ENCODE data around the gene CRYBA2. TPM values are rescaled to one million over a fixed set of nuclear protein-coding genes. Genes with fewer than 3 reads are reported as not detected.

The CRYBA2 gene
- total and polyA plus RNA-seq, 7 donors: 1.4 to 10.8 (median 5.5) TPM; not detected in 4

GRCh38 chr2:219032051-219032745, 39.0 kb upstream of the CRYBA2 start:
- H3K36me3 ChIP-seq: no peaks in the 10 kb centered on the region
- H3K9me3 ChIP-seq: no peaks in the 10 kb centered on the region
- 87 to 90% methylated on average over 23 of the region's 23 CpGs for WGBS, 2 donors
- no peaks in the 10 kb centered on the region for H3K4me1 ChIP-seq
- H3K4me3 ChIP-seq: no peak overlapping the region
- H3K27ac ChIP-seq: no peak overlapping the region
- intact Hi-C loops (cut with DNase I): no loop called here
- H3K27me3 ChIP-seq: peaks cover 4 to 38% (median 25%) of the 10 kb centered on the region in 3 donors
- no peak for DNase-seq
- TF ChIP-seq EP300 (IDR thresholded peaks at IDR 0.05) (no peak), CTCF (IDR thresholded peaks at IDR 0.05) (no peak)

DNA sequence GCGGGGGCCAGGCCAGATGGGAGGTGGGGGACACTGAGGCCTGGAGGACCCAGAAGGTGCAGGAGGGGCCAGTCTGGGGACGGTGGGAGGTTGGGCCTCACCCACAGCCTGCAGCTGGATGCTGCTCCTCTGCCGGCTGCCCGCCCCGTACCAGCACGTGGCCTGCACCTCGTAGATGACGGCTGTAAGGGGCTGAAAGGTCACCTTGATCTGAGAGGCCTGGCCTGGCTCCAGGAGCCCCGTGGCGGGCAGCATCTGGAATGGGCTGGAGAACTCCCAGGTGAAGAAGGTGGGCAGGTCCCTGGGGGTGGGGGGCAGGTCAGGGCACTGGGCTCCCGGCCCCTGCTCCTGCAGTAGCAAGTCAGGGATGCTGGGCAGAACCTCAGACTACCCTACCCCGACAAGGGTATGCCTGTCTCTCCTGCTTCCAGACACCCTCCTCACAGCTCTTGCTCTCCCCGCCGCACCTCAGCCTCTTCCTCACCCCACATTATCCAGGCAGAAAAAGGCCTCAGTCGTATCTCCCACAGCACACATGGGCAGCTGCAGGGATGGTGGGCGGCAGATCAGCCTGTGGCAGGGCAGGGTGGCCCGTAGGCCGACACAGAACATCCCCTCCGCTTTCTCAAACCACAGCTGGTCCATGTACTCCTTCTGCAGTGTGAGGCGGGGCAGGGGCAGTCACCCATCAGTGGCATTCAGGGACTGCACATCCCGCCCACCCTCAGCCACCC, 38.0 kb upstream of the CRYBA2 start:
- Histone ChIP-seq H3K9me3 (no peaks in the 10 kb centered on the region), H3K4me3 (no peak overlapping the region), H3K36me3 (no peaks in the 10 kb centered on the region), H3K27me3 (peaks cover 4 to 35% (median 25%) of the 10 kb centered on the region in 3 donors), H3K4me1 (no peaks in the 10 kb centered on the region), H3K27ac (no peak overlapping the region)
- WGBS, 2 donors: 84 to 85% methylated on average over 21 of the region's 21 CpGs
- DNase-seq: no peak
- intact Hi-C loops (cut with DNase I): no loop called here
- TF ChIP-seq CTCF (IDR thresholded peaks at IDR 0.05) (no peak), EP300 (IDR thresholded peaks at IDR 0.05) (no peak), POLR2AphosphoS5 (IDR thresholded peaks at IDR 0.05) (no peak), POLR2A (IDR thresholded peaks at IDR 0.05) (no peak)

DNA sequence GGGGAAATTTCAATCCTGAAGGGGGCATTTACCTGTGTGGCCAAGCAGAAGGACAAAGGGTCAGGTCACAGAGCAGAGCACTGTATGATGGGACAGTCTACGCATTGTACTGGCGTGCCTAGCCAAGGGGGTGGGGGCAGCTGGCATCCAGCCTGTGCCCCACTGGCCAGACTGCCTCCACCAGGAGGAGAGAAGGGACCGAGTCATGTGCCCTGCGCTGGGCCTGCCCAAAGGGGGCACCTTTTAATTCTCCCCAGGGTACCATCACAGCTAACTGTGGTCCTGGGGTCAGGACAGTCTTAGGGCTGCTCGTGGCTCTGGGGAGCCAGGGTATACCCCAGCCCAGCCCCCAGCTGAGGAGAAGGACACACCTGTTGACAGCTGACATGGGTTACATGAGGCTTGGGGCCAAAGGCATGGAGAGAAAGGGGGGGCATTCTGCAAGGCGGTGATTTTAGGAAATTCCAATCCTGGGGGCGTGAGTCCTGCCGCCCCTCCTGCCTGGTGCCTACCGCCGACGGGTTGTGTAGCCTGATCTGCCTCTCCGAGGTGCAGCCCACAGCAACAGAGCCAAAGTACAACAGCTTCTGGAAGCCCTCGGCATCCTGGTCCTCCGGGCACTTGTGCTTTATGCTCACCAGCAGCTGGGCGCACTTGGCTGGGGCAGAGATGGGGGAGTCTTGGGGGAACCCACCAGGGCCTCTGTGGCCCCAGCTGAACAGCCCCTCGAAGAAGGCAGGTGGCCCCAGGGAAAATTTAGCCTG, 37.1 kb upstream of the CRYBA2 start:
- intact Hi-C loops (cut with DNase I): no loop called here
- 81% methylated on average over 16 of the region's 16 CpGs for WGBS, 2 donors
- Histone ChIP-seq H3K27me3 (peaks cover 4 to 35% (median 25%) of the 10 kb centered on the region in 3 donors), H3K9me3 (no peaks in the 10 kb centered on the region), H3K4me3 (no peak overlapping the region), H3K27ac (no peak overlapping the region), H3K4me1 (no peaks in the 10 kb centered on the region), H3K36me3 (no peaks in the 10 kb centered on the region)
- no peak for DNase-seq
- TF ChIP-seq POLR2A (IDR thresholded peaks at IDR 0.05): no peak

DNA sequence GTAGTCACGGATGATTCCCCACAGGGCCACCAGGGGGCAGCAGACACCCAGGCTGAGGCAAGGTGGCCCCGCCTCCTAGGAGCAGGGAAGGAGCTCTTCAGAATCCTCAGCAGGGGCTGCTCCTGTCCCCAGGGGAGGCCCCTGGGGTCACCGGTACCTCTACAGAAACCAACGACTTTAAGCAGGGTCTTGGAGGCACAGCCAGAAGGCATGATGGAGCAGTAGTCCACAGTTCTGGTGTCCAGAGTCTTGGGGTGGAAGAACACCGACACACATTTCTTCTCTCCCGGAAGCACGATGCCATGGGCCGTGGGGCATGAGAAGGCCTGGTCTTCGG, 36.6 kb upstream of the CRYBA2 start:
- Histone ChIP-seq H3K4me3 (no peak overlapping the region), H3K27me3 (peaks cover 4 to 35% (median 25%) of the 10 kb centered on the region in 3 donors), H3K9me3 (no peaks in the 10 kb centered on the region), H3K27ac (no peak overlapping the region), H3K36me3 (no peaks in the 10 kb centered on the region), H3K4me1 (no peaks in the 10 kb centered on the region)
- intact Hi-C loops (cut with DNase I): loop anchor here (1.0 kb wide), 1 partner anchor 126 kb away; no protein-coding TSS in a partner anchor
- peak; percentile 85 for DNase-seq
- TF ChIP-seq EP300 (IDR thresholded peaks at IDR 0.05) (no peak), CTCF (IDR thresholded peaks at IDR 0.05) (peak; percentile 57 to 93 (median 77))
- 35 to 43% methylated on average over 9 of the region's 9 CpGs for WGBS, 2 donors
